NCI-H1417 treated with DMSO at 0.1 percent for 48 hours (cell line): Measurements from ENCODE around the gene CSAD.
"Not testable (repeated sequence)": the region's sequence is repeated elsewhere in the genome, so short reads cannot be mapped to it uniquely, and the experiment has no call there.

Experiments
- DNase-seq: peaks from one replicate; lab custom pipeline; 2025; lab: John Stamatoyannopoulos, UW

CSAD gene

DNA sequence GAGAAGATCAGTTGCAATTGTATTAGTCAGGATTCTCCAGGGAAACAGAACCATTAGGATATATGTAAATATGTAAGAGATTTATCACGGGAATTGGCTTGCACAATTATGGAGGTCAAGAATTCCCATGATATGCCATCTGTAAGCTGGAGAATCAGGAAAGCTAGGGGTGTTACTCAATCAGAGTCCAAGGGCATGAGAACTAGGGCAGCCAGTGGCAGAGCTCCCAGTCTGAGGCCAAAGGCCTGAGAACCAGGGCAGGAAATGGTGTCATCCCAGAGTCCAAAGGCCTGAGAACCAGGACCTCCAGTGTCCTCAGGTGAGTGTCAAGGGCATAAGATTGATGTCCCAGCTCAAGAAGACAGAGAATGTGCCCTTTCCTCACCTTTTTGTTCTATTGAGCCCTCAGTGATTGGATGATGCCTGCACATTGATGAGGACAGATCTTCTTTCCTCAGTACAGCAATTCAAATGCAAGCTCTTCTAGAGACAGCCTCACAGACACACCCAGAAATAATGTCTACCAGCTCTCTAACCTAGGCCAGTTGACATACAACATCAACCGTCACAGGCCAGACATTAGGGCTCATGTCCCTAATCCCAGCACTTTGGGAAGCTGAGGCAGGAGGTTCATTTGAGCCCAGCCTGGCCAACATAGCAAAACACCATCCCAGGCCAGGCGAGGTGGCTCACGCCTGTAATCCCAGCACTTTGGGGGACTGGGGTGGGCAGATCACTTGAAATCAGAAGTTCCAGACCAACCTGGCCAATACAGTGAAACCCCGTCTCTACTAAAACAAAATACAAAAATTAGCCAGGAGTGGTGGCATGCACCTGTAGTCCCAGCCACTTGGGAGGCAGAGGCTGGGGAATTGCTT is 35.1 kb downstream of the CSAD start:
- DNase-seq: no peak

DNA sequence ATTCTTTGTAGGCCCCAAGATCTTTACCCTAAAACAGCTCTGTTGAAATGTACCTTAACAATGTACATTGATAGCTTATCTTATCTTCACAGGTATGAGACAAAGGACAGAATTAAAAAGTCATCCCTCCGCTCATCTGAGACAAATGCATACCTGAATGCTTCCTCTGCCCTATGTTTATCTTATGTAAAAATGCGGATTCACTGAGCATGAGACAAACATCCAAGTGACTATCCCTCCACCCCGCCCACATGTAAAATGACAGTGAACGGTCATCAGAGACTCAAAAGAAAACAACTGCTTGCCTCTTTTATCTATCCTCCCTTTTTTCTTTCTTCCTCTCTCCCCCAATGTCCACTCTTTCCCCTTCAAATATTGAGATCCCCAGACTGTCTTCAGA is 37.4 kb downstream of the CSAD start:
- DNase-seq: no peak

DNA sequence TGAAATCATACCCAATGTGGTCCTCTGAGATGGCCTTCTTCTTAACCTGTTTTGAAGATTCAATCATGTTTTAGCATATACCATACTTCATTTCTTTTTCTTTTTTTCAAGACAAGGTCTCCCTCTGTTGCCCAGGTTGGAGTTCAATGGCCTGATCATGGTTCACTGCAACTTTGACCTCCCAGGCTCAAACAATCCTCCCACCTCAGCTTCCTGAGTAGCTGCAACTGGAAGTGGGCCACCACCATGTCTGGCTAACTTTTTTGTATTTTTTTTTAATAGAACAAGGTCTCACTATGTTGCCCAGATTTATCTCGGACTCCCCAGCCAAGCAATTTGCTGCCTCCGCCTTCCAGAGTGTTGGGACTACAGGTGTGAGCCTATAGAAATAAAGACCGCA is 47.0 kb downstream of the CSAD start:
- no peak for DNase-seq

DNA sequence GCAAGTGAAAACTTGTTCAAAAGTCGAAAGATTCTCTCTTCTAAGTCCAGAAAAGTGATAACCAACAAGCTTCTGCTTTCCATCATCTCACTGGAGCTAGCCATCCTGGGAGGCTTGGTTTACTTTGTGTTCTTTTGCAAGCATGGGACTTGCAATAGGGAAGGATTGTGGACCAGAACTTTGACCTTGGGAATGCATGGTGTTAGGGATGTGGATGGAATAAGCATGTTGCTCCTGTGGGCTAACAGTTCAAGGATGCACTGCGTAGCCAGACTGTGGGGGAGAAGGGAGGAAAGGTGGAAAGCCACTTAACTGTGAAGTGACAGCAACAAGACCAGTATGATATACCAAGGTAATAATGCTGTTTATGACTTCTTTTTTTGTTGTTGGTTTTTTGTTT is 48.9 kb downstream of the CSAD start:
- DNase-seq: no peak

DNA sequence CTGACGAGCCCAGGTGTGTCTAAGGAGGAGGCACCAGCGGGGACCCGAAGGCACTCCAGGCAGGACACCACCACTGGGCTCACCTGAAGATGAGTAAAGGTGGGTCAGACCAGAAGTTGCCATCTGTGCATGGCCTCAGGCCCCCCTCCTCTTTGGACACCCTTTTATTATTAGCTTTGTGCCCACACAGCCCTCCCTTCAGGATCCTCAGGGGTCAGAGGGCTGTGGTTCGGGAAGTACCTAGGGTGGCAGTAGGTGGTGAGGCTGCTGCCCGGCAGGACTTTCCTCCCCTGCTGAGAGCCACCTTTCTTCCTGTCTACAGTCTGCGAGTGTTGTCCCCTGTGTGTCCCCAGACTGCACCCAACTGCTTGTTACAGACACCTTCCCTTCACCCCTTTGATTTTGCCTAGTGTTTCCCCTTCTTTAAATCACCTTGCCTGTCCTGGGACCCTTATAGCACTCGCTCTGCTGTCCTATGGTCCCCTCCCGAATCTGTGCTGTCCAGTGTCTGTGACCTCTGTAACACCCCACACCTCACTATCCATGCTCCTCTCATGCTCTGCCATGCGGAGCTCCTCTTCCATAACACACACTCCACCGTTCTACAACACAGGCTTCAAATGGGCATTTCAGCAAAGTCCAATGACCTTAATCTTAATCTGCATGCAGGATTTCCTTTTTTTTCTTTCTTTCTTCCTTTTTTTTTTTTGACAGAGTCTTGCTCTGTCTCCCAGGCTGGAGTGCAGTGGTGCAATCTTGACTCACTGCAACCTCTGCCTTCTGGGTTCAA is 51.8 kb downstream of the CSAD start:
- no peak for DNase-seq

DNA sequence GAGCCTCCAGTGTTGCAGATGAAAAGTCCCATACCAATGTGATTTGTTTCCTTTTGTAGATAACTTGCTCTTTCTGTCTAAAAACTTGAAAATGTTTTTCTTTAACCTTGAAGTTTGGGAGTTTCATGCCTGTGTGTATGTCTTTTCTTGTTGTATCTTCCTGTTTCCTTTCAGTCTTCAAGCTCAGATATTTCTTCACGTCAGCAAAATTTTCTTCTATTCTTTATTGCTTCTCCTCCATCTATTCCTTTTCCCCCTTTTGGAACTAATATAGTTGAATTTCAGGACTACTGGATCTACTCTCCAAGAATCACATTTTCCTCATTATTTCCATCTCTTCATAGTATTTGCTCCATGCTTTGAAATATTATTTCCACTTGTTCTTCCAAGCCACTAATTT is 53.6 kb downstream of the CSAD start:
- no peak for DNase-seq

DNA sequence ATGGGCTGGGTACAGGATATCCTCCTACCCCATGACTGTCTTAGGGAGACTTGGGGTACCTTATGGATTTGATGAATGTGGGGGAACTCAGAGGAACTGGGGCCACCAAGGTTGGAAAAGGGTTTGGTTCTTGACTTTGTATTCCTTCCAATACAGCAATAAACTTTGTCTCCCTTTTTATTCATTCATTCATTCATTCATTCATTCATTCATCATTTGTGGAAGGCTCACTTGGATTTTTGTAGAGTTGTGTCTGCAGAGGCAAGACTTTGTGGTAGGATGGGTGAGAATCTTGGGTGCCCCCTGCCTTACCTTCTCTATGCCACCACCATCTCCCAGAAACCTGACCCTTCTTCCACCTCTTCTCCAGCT is 56.4 kb downstream of the CSAD start:
- DNase-seq: no peak

DNA sequence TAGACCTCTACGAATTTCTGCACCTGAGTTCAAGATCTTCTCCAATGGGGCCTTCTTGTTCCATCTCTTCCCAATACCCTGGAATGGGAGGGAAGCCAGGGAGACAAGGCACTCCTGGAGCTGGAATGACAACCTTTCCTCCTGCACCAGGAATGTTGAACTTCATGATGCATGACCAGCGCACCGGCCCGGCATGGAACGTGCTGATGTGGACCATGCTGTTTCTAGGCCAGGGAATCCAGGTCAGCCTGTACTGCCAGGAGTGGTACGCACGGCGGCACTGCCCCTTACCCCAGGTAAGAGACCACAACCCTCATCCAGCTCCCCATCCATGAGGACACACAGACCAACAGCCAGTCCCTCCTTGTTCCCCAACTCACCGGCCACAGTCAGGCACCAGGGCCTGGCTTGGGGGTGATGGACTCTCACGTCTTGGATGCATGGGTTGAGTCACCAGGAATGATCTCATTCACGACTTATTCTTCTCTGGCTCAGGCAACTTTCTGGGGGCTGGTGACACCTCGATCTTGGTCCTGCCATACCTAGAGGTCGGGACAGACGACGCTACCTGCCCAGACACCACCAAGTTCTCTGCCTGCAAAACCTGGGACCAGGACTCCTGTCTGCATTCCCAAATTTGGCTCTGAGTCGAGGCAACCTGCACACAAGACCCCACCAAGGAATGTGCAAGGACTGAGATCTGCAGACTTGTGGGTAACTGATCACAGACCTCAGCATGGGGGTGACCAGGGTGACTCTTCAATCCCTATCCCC is 57.0 kb downstream of the CSAD start:
- no peak for DNase-seq

DNA sequence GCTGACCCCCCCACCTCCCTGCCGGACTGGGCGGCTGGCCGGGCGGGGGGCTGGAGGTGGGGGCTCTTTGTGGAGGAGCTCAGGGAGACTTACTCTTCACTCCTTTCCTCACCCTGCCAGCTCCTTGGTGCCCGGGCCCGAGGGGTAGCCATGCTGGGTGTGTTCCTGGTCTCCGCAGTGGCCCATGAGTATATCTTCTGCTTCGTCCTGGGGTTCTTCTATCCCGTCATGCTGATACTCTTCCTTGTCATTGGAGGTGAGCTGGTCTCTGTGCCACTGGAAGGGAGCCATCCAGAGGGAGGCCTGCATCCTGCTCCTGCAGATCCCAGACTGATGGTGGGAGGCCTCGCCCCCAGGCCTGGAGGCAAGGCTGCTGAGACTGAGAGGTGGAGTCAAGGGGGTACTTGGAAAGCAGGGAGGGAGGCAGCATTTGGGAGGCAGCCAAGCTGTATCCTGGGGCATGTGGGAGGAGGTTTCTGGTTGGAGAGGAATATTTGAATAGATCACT is 57.7 kb downstream of the CSAD start:
- no peak for DNase-seq

DNA sequence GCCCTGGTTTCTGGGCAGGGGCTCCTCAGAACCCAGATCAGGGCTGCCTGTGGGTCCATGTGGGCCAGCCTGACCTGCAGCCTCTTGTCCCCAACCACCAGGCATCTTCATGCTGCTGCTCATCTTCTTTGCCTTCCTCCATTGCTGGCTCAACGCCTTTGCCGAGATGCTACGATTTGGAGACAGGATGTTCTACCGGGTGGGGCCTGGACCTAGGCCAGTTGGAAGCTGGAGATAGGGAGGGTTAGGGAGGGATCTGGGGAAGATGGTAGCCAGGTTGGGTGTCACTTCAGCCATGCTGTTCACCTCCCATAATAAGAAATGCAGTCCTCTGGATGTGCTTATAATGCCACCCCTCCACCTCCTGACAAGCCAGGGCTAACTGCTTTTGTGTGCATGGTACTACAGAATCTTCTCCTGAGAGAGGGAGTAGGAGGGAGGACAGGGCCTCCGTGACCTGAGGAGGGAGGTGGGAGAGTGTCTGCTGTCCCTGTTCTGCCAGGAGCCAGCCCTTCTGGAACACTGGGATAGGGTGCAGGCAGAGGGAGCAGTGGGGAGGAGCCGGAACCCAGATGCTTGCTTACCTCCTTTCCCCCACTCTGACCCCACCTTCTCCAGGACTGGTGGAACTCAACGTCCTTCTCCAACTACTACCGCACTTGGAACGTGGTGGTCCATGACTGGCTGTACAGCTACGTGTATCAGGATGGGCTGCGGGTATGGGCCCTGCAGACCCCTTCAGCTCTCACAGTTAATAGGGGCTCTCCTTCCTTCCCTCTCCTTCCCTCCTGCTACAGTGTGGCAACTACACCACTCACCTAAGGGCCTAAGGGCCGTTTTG is 59.8 kb downstream of the CSAD start:
- DNase-seq: no peak

DNA sequence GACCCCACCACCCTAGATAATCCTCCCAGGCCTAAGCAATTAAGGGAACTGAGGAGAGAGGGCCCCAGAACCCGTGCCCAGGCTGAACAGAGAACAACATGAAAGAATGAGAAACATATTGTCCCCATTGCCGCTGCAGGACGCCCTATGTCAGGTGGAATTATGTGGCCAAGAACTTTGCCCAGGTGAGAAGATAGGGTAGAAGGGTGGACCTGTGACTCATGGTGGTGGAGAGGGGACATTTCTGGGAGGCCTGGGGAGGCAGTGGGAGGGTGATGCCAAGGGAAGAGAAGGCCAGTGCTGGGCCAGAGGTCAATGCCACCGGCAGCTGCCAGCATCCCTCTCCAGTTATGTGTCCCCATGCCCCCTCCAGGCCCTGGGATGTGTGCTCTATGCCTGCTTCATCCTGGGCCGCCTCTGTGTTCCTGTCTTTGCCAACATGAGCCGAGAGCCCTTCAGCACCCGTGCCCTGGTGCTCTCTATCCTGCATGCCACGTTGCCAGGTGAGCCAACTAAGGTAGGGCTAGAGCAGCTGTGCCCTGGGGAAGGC is 61.9 kb downstream of the CSAD start:
- DNase-seq: no peak

DNA sequence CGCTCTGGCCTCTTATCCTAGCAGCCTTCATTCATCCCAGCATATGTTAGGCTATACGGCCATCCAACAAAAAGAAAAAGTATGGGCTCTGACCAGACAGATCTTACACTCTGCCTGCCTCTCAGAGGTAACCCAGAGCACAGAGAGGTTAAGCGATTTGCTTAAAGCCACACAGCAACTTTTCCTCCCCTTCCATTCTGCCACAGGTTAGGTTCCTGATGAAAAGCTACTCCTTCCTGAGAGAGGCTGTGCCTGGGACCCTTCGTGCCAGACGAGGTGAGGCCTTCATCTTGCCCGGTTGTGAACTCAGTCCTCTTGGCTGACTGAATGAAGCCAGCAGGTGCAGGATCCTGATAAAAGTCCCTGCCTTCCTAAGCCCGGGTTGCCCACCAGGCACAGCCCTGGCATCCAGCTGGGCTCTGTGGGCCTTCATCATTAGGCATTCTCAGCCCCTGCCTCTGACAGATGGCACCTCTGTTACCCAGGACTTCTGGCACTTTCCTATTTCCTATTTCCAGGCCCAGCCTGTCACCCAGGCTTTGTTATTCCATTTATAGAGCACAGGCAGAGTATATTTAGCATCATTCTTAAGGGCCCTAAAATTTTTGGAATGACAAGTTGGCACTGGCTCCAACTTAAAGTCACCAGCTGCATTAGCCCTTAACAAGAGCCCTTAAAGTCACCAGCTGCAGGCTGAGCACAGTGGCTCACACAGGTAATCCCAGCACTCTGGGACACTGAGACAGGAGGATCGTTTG is 64.7 kb downstream of the CSAD start:
- DNase-seq: no peak

DNA sequence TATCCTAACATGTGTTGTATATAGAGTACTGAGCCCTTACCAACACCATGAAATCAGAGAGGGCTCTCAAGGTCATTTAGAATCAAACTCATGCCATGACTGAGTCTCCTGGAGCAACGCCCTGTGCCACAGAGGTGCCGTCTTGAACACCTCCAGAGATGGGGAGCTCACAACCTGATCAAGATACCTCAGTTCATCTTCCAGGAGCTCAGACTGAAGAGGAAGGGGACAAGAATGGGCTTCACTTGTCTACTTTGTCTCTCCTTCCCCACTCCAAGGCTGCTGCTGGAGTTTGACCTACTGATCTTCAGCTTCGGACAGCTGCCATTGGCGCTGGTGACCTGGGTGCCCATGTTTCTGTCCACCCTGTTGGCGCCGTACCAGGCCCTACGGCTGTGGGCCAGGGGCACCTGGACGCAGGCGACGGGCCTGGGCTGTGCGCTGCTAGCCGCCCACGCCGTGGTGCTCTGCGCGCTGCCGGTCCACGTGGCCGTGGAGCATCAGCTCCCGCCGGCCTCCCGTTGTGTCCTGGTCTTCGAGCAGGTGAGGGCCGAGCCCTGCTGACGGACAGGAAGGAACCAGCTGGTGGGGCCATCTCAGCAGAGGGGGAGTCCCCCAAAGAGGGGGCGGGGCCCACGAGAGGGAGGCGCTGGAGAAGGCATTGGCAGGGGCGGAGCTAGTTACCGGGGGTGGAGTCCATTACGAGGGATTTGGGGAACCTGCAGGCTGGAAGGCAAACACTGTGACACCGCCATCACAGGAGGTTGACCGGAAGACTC is 65.4 kb downstream of the CSAD start:
- no peak for DNase-seq

DNA sequence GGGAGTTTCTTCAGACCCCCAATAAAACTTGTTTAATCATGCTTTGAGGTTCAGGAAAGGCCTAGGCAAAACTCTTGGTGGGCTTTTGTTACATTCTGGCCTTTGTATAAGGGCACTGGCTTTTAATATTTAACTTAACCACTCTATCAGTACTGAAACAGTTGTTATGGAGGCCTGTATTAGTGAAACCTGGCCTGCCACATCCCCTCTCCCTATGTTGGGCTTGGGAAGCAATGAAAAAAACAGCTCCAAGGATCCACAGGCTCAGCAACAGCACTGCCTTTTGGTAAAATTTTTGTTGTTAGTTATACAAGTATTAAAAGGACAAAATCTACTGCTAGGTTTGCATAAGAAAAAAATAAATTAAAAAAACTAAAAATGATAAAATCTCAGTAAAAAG is 66.8 kb downstream of the CSAD start:
- no peak for DNase-seq

DNA sequence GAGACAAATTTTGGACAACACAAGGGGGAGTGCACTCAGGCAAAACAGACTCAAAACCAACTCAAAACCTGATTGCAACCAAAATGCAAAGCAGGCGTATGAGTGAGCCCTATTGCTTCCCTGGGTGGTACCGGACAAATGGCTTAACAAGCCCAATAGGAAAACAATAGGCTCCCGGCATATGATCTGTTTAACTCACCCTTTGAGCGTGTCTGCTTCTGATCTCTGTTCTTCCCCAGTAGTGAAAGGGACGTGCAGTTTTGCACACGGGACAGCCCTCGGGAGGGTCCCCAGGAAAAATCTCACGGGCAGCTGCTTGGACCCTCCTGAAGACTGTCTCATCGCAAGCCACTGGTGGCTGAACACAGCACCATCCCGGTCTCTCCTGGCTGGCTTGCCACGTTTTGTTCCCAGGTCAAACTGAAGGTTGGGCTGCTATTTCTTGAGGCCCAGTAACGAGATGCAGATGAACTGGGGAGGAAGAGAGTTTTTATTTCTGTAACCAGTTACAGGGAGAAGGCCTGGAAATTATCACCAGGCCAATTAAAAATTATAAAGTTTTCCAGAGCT is 67.5 kb downstream of the CSAD start:
- no peak for DNase-seq

DNA sequence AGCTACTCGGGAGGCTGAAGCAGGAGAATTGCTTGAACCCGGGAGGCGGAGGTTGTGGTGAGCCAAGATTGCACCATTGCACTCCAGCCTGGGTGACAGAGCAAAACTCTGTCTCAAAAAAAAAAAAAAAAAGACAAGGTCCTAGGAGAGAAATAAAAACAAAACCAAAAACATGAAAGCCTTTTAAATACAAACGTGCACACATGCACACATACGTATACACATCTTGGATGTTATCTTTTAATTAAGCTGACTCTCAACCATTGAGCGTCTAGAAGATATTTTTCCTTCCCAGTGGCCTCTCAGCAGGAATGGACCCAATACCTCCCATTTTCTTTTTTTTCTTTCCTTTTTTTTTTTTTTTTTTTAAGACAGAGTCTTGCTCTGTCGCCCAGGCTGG is 68.3 kb downstream of the CSAD start:
- DNase-seq: not testable (repeated sequence)
